DOHH2 (cell line): ENCODE data around the gene TNS4.
A peak's percentile ranks its signal among the peaks of the same experiment; 100 is the strongest.

Experiments
- EZH2phosphoT487 ChIP-seq: fragments of 200-600 bp; sonication (generic); IDR thresholded peaks from 2 replicates; pipeline ENCODE4 v1.6.1; 2017; ENCODE audit warnings: borderline replicate concordance, mild to moderate bottlenecking, antibody characterized with exemption, low read length, moderate library complexity, mixed read lengths
- TF ChIP-seq, protein P1 (sequence below): fragments of 200-600 bp; sonication (generic); IDR thresholded peaks from one replicate; pipeline ENCODE4 v1.5.1; 2014; ENCODE audit warnings: antibody characterized with exemption, mild to moderate bottlenecking, low read depth, low read length; ENCODE audit not compliant: poor library complexity, severe bottlenecking

DNA sequence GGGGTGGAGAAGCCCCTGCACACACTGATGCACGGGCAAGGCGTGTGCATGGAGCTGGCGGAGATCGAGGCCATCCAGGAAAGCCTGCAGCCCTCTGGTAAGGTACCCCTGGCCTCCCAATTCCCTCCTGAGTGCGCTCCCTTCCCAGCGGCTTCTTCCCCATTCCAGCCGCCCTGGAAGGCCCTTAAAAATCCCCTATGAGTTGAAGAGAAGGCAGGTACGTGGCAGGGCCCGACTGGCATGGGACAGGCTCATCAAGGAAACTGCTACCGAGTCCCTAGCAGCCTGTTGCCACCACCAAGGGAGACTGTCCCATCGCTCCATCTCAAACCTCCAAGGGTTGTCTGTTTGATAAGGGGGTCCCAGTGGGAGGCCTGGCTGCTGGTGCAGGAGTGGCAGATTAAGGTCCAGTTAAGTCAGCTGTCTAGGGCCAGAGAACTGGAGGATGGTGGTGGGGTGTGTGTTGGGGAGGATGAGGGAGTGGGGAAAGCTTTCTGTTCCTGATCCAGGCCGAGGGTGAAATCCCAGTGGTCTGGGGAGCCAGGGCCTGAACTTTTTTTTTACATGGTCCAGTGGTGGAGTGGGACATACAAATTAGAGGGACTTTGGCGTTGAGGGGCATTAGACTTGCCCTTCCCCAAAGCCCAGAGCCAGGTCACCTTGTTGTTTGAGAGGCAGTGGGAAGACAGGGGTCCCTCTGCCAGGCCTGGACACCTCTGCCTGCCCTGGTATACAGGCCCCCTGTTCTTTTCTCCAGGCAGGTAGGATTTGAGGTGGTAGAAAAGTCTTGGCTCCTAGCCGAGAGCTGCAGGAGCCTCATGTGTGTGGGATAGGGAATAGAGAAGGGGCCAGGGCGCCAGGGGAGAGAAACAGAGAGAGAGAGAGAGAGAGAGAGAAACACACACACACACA lies 57.2 kb downstream of the TNS4 start:
- TF ChIP-seq, protein P1, sequence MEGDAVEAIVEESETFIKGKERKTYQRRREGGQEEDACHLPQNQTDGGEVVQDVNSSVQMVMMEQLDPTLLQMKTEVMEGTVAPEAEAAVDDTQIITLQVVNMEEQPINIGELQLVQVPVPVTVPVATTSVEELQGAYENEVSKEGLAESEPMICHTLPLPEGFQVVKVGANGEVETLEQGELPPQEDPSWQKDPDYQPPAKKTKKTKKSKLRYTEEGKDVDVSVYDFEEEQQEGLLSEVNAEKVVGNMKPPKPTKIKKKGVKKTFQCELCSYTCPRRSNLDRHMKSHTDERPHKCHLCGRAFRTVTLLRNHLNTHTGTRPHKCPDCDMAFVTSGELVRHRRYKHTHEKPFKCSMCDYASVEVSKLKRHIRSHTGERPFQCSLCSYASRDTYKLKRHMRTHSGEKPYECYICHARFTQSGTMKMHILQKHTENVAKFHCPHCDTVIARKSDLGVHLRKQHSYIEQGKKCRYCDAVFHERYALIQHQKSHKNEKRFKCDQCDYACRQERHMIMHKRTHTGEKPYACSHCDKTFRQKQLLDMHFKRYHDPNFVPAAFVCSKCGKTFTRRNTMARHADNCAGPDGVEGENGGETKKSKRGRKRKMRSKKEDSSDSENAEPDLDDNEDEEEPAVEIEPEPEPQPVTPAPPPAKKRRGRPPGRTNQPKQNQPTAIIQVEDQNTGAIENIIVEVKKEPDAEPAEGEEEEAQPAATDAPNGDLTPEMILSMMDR = peak; percentile 34
- TF ChIP-seq EZH2phosphoT487 = no peak
